CD4-positive, alpha-beta T cell treated with Interleukin-17A for 4 hours (primary cell): ENCODE measurements around the gene ERV3-1.
A peak's percentile ranks its signal among the peaks of the same experiment; 100 is the strongest.
"Not testable (repeated sequence)": the region's sequence is repeated elsewhere in the genome, so short reads cannot be mapped to it uniquely, and the experiment has no call there.

Experiments used
- DNase-seq: peaks from one replicate; pipeline ENCODE4 v3.0.0-alpha.2; 2020; ENCODE audit warnings: mixed read lengths

Gene ERV3-1, protein sequence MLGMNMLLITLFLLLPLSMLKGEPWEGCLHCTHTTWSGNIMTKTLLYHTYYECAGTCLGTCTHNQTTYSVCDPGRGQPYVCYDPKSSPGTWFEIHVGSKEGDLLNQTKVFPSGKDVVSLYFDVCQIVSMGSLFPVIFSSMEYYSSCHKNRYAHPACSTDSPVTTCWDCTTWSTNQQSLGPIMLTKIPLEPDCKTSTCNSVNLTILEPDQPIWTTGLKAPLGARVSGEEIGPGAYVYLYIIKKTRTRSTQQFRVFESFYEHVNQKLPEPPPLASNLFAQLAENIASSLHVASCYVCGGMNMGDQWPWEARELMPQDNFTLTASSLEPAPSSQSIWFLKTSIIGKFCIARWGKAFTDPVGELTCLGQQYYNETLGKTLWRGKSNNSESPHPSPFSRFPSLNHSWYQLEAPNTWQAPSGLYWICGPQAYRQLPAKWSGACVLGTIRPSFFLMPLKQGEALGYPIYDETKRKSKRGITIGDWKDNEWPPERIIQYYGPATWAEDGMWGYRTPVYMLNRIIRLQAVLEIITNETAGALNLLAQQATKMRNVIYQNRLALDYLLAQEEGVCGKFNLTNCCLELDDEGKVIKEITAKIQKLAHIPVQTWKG

DNA sequence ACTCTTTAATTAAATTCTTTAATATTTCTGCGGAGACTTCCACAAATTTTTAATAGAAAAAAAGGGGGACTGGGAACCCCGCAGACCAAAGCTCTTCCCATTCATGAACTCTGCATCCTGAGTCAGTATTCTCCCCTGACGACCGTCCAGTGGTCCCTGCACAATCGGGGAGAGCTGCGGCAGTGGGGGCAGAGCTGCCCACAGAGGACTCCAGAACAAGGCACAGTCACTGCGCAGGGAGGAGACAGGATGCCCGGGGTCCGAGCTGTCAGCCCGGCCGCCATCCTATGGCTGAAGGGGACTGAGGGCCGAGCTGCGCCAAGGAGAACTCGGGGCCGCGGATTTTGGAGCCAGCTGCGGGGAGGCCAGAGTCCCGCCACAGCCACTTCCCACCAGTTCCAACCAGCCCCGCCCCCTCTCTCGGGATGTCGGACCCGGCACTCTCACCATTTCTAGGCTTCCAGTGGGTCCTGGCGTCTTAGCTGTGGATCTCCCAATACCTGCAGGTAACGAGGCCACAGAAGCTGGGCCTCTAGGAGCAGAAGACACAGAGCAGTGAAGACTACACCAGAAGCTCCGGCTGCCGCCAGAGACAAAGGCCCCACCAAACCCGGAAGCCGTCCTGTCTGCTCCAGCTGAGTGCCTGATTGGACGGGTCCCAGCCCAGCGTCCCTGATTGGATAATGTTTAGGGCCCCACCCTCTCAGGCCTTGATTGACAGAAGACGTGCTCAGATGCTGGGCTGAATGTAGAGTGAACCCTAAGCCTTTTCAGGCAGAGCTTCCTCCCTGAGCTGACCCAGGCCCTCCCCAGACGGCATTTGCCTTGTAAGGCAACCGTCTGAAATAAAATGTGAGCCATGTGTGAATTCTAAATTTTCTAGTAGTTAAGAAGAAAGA, at the start of gene ERV3-1:
Gene ERV3-1 (minus strand): TSS at position 594 of the 899 bp plus-strand sequence. CDS start 13,661 bp downstream, outside the sequence.
- peak; percentile 91 for DNase-seq

DNA sequence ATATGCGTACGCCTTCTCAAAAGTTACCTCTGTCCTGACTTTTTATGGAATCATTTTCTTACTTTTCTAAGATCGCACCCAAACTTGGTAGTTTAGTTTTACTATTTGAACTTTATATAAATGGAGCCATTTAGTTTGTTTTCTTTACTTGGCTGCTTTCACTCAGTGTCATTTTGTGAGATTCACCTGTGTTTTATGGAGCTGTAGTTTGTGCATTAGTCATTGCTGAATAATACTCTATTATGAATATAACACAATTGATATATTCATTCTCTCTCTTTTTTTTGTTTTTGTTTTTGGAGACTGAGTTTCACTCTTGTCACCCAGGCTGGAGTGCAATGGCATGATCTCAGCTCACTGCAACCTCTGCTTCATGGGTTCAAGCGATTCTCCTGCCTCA, 49.3 kb upstream of the ERV3-1 start:
- DNase-seq: not testable (repeated sequence)

DNA sequence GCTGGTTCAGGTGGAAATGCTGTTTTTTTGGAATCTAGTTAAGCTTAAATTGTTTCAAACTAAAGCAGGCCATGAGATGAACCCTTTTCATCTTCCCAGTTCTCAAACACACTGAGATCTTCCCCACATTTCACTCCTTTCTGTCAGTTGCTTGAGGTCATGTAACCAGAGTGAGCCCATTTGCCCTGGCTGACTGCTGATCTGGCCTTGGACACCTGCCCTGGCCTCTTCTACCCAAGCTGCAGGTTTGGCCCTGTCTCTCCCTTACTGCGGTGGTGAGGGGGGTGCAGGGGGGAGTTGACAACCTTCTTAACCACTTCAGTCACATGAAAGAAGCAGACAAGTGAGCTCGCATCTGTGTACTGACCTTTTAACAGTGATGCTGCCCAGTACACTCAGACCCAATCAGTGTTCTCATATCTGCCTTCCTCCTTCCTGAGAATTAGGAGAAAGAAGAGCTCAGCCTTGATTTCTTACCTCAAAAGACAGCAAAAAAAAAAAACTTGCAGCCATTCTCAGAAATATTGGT, 48.0 kb upstream of the ERV3-1 start:
- not testable (repeated sequence) for DNase-seq

DNA sequence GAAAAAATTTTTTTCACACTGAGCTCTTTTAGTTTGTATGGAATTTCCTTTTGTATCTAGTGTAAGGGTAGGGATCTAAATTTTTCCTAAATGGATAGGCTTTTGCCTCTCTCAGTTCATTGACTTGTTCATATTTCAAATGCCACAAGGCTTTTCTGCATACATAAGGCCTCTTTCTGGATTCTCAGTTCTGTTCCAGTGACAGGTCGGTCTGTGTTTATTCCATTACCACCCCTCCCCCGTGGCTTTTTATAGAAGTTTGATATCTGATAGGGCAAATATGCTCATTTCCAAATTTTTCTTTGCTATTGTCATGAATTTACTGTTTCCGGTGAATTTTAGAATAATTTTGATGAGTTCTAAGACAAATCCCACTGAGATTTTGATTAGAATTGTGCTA, 45.2 kb upstream of the ERV3-1 start:
- DNase-seq: not testable (repeated sequence)

DNA sequence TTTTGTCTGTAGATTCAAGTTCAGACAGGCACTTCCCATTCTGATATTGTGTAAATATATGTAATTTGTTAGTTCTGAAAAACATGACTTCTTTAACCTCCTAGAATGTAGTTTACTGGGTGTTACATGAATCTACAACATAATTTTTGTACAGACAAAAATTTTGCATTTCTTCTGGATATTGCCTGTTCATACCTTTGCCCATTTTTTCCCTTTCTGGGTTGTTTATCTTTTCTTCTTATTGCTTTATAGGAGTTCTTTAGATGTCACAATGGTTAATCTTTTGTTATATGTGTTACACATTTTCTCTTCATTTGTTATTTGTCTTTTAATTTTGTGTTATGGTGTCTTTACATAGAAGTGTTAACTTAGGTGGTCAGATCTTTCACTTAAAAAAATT, 44.7 kb upstream of the ERV3-1 start:
- not testable (repeated sequence) for DNase-seq

DNA sequence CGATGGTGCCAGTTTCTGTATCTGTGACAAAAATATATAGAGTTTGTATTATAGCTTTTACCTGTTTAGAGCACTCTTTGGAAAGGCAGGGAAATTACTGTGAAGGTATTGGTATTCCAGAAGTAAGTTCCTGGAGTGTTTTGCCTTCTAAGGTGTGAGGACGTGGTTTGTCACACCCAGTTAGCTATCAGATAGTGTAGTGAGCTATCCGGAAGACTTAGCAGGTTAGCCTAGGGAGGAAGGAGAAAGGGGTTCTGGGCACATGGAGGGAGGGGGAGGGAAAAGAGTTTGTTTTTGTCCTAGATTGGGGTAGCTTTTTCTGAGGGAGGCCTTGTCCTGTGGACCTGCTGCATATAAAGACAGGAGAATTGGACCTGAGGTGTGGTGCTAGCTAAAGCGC, 39.8 kb upstream of the ERV3-1 start:
- not testable (repeated sequence) for DNase-seq

DNA sequence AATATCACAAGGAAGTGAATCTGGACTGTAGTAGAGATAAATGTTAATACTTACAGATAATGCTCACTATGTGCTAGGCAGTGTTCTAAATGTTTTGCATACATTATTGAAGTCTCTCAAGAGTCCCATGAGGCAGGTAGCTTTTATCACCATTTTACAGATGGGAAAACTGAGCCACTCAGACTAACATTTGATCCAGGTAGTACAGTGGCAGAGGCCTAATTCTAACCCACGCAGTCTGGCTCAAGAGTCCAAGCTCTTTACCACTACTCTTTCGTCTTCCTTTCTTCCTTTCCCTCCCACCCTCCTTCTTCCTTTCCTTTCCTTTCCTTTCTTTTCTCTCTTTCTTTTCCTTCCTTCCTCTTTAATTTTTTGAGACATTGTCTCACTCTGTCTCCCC, 39.1 kb upstream of the ERV3-1 start:
- DNase-seq: not testable (repeated sequence)

DNA sequence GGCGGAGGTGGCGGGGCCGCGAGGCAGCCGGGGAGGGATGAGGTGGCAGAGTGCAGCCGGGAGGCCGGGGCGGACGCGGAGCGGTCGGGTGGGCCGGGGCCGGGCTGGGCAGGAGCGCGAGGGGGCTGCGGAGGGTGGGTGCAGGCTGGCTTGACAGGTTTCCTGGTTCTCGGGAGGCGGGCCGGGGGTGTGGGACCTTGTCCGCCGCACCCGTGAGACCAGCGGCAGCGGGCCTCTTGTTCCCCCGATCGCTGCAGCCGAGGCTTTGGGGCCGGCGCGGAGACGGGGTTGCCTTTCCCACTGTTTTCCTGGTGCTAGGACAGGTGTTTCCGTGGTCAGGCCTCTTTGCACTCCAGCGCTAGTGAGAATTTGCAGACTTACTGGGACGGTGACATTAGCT, 32.3 kb upstream of the ERV3-1 start:
- DNase-seq: peak; percentile 32

DNA sequence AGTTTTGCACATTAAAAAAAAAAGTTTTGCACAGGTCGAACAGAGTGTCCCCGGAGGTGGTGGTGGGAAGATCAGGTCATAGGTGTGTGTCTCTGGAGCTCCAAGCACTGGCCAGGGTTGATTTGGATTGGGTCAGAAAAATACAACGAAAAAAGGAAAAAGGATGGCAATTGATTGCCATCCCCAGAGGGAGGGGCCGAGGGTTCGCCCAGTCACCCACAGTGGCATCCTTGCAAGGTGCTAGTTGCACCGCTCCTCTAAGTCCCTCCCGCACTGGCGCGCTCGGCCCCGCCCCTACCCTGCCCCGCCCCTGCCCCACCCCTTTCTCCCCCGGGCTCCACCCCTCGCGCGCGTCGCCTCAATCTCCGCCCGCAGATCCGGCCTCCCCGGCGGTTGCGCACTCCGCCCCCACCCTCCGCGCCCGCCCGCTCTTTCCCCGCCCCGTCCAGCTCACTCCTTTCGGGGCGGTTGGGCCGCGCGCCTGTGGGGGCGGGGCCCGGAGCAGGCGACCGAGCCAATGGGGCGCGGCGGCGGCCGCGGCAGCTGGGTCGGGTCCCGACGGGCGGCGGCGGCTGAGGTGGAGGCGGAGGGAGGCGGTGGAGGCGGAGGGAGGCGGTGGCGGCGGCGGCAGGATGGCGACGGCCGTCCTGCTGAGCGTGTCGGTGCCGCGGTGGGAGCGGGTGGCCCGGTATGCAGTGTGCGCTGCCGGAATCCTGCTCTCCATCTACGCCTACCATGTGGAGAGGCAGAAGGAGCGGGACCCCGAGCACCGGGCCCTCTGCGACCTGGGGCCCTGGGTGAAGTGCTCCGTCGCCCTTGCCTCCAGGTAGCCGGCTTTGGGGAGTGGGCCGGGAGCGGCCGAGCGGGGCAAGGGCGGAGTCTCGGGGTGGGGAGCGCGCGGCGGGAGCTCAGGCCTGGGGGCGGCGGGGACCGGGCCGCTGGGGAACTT, 31.5 kb upstream of the ERV3-1 start:
- DNase-seq: peak; percentile 96

DNA sequence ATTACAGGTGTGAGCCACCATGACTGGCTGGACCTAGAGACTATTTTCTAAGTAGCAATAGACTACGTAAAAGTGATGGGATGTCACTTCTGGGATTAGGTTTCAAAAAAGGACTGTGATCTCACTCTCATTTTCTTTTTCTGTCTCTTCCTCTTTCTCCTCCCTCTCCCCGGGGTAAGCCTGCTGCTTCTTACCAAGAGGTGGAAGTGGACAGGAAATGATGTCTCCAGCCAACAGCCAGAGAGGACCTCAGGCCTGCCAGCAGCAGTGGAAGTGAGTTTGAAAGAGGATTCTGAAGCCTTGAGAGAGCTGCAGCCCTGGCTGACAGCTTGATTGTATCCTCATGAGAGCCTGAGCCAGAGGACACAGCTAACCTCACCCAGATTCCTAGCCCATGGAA, 30.0 kb upstream of the ERV3-1 start:
- not testable (repeated sequence) for DNase-seq

DNA sequence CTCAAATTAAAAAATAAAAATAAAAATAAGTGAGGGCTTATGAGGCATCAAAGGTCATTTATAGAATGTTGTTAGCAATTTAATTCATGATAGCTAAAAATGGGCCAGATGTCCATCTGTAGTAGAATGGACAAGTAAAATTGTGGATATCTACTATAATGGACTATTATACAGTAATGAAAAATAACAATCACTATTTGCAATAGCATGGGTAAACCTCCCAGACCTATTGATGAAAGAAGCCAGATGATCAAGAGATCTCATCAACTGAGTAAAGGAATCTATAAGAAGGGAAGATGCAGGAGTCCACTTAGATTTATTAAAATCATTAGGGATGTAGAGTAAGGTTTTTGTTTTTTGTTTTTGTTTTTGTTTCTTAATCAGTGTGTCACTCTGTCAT, 29.0 kb upstream of the ERV3-1 start:
- DNase-seq: not testable (repeated sequence)

DNA sequence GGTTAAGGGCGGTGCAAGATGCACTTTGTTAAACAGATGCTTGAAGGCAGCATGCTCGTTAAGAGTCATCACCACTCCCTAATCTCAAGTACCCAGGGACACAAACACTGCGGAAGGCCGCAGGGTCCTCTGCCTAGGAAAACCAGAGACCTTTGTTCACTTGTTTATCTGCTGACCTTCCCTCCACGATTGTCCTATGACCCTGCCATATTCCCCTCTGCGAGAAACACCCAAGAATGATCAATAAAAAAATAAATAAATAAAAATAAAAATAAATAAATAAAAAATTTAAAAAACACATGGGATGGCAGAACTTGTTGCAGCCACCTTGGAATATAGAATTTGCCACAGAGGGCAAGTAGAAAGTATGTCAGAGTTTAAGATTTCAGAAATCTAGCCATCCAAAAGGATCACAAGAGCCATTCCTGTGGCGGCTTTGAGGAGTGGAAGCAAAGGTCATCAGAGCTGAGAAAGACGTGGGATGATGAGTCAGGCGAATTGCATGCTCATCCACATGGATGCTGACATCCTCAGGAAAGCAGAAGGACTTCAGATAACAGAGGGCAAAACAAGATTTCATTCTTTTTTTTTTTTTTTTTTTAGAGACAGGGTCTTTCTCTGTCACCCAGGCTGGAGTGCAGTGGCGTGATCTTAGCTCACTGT, 27.8 kb upstream of the ERV3-1 start:
- not testable (repeated sequence) for DNase-seq

DNA sequence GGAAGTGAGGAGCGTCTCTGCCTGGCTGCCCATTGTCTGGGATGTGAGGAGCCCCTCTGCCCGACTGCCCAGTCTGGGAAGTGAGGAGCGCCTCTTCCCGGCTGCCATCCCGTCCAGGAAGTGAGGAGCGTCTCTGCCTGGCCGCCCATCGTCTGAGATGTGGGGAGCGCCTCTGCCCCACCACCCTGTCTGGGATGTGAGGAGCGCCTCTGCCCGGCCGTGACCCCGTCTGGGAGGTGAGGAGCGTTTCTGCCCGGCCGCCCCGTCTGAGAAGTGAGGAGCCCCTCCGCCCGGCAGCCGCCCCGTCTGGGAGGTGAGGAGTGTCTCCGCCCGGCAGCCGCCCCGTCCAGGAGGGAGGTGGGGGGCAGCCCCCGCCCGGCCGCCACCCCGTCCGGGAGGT, 26.9 kb upstream of the ERV3-1 start:
- not testable (repeated sequence) for DNase-seq

DNA sequence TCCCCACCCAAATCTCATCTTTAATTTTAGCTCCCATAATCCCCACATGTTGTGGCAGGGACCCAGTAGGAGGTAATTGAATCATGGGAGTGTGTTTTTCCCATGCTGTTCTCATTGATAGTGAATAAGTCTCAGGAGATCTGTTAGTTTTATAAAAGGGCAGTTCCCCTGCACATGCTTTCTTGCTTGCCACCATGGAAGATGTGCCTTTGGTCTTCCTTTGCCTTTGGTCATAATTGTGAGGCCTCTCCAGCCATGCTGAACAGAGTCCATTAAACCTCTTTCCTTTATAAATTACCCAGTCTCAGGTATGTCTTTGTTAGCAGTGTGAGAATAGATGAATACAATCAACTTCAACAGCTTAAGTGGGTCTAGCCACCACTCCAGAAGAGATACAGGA, 18.5 kb upstream of the ERV3-1 start:
- DNase-seq: not testable (repeated sequence)

DNA sequence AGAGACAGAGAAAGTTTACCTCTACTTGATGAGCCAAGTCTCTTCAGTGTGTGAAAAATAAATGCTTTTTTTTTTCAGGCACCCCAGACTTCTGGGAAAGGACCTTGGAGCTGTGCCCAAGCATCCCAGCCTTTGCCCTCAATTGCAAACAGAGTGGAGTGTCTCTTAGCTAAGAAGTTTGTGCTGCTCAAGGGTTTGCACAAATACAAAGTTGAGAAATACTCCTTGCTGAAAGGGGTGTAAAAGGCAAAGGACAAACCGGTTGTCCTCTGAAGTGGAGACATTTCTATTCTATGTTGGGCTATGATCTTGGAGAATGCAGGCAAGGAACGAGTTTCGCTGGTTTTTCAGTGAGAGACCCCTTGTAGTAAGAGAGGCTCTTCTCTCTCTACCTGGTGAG, 14.5 kb upstream of the ERV3-1 start:
- not testable (repeated sequence) for DNase-seq

DNA sequence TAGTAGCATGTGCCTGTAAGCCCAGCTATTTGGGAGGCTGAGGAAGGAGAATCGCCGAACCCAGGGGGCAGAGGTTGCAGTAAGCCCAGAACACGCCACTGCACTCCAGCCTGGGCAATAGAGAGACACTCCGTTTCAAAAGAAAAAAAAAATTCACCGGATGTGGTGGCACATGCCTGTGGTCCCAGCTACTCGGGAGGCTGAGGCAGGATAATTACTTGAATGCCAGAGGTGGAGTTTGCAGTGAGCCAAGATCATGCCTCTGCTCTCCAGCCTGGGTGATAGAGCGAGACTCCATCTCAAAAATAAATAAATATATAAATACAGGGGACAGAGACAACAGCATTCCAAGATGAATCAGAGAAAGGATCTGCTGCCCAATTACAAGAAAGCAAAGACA, 3.4 kb upstream of the ERV3-1 start:
- not testable (repeated sequence) for DNase-seq

DNA sequence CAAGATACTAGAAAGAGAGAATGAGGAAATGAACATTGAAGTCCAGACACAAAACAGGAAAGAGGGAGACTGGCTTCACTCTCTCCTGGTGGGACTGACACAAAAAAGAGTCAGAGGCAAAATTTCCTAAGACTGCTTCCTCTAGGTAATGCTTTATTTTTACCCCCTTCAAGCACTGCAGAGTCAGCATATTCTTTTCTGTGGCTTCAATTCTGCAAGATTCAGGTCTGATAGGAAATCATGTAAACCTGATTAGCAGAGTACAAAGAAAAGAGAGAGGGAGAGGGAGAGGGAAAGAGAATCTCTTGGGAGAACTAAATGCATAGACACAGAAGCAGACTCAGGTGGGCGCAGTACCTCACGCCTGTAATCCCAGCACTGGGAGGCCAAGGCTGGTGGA, 2.9 kb upstream of the ERV3-1 start:
- not testable (repeated sequence) for DNase-seq

DNA sequence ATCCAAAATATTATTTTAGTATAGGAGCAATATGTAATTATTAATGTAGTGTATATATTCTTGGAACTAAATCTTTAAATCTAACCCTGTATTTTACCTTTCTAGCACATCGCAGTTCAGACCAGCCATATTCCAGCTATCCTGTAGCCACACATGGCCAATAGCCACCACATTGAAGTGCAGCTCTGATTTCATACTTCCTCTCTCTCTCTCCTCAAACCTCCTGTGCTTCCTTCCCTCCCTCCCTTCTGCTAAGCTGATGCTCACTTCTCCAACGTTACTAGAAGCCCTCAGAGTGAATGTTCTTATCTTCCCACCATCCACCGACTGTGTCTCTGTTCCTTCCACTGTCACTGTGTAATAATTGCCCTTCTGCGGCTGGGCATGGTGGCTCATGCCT, 549 bp upstream of the ERV3-1 start:
- peak; percentile 18 for DNase-seq

DNA sequence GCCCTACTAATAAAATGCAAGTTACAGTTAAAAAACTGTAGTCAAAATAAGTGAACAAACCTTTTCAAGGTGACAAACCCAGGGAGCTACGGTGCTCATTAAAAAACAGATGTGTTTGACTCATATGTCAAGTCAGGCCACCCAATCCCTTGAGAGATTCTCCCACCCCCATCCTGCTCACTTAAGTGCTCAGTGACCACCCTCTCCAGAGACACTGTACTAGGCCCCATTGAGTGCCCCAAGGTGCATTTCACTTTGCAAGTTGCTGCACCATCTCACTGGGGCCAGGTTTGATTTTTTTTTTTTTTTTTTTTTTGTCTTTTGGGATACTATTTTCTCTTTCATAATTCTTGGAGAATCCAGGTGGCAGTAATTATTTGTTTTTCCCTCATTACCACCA, 1.9 kb downstream of the ERV3-1 start:
- DNase-seq: no peak

DNA sequence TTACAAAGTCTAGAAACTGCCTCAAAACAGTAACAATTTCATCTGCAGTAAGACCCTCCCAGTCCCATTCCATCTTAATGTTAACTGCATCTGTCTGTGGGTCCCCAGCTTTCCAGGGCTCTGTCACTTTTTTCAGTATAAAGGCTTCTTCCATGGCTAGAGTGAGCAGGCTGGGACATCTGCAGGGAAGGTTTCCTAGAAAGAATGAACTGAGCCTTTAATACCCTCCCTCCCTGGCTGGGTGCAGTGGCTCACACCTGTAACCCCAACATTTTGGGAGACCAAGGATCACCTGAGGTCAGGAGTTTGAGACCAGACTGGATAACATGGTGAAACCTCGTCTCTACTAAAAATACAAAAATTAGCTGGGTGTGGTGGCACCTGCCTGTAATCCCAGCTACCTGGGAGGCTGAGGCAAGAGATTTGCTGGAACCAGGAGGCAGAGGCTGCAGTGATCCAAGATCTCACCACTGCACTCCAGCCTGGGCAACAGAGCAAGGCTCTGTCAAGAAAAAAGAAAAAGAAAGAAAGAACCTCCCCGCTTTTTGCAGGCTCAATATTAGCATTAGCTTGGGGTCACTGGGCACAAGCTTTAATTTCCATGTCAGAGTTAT, 3.4 kb downstream of the ERV3-1 start:
- no peak for DNase-seq

DNA sequence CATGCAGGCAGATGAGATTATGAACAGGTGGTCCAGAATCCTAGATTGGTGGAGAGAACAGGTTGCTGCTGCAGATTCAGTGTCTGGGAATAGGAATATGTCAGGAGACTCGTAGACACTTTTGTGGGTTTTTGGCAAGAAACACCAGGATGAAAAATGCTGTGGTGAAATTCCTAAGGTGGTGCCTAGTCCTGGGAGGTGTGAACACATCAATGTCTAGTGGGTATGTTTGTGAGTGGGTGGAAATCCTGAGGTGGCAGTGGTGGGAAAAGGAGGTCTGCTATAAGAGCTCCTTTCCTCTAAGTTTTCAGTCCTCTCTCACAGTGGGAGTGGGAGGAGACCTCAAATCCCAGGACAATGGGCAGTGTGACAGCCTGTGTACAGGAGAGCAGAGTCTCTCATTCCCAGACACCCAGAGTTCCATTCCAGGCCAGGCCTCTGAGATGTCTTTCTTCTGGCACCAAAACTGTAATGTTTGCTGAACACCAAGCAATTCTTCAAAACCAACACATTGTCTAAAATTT, 5.1 kb downstream of the ERV3-1 start:
- DNase-seq: no peak
